ENCODE results near the gene STAT5A.
A peak's percentile ranks its signal among the peaks of the same experiment; 100 is the strongest.
"Not testable (repeated sequence)": the region's sequence is repeated elsewhere in the genome, so short reads cannot be mapped to it uniquely, and the experiment has no call there.

Gene STAT5A

DNA sequence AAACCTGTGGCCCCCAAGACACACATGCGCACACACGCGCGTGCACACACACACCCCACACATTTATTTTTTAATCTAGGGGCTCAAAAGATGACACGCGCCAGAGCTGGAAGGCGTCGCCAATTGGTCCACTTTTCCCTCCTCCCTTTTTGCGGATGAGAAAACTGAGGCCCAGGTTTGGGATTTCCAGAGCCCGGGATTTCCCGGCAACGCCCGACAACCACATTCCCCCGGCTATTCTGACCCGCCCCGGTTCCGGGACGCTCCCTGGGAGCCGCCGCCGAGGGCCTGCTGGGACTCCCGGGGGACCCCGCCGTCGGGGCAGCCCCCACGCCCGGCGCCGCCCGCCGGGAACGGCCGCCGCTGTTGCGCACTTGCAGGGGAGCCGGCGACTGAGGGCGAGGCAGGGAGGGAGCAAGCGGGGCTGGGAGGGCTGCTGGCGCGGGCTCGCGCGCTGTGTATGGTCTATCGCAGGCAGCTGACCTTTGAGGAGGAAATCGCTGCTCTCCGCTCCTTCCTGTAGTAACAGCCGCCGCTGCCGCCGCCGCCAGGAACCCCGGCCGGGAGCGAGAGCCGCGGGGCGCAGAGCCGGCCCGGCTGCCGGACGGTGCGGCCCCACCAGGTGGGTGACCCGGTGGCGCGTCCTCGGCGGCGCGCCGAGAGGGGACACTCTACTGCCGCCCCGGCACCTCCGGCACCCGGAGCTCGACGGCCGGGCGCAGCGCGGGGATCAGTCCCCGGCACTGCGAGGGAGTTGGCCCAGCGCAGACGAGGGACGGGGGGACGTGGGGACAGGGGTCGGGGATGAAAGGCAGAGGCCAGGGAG is at the start of gene STAT5A:
Gene STAT5A, plus strand, starts transcription at position 522 of the 826 bp plus-strand sequence. CDS start 914 bp downstream, outside the sequence.
- DNase-seq = peak; percentile 32

DNA sequence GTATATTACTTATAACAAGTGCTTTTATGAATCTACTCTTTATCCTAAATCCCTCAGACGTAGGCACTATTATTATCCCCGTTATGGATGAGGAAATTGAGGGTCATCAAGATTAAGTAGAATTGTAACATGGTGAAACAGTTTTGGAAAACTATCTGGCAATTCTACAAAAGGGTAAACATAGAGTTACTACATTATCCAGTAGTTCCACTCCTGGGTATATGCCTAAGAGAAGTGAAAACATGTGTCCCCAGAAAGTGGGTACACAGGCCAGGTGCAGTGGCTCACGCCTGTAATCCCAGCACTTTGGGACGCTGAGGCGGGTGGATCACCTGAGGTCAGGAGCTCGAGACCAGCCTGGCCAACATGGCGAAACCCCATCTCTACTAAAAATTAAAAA is 48.7 kb upstream of the STAT5A start:
- DNase-seq = not testable (repeated sequence)

DNA sequence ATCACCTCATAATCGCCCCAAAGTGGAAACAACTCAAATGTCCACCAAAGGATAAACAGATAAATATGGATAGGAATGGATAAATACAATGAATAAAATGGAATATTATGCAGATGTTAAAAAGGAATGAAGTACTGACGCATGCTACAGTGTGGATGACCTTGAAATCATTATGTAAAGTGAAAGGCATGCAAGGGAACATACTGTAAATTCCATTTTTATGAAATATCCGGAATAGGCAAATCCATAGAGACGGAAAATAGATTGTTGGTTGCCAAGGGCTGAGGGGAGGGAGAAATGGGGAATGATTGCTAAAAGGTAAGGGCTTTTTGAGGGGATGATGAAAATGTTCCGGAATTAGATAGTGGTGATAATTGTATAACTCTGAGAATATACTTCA is 48.1 kb upstream of the STAT5A start:
- DNase-seq = no peak

DNA sequence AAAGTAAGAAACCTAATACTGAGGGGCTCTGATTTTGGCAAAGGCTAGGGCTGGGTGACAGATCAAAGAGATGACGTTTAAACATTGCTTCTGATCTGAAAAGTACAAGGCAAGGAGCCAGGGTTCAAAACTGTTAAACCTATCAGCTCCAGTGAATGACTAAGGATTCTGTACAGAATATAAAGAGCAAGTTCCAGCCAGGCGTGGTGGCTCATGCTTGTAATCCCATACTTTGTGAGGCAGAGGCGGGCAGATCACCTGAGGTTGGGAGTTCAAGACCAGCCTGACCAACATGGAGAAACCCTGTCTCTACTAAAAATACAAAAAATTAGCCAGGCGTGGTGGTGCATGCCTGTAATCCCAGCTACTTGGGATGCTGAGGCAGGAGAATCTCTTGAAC is 47.4 kb upstream of the STAT5A start:
- DNase-seq = not testable (repeated sequence)

DNA sequence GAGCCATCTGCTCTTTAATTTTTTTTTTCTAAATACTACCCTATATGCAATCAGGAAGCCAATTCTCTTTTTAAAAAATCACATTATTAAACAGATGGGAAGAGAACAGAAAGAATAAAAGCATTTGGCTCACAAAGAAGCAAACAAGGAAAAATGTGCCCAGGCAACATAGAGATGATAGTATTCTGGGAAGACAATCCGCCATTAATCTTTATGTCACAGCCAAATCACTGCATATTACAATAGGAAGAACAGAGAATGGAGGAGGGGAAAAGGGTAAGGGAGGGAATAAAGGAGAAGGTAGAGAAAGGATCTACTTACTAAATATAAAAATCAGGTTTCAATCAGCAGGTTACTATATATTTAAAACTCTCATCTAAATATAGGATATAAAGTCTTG is 46.4 kb upstream of the STAT5A start:
- peak; percentile 61 for DNase-seq

DNA sequence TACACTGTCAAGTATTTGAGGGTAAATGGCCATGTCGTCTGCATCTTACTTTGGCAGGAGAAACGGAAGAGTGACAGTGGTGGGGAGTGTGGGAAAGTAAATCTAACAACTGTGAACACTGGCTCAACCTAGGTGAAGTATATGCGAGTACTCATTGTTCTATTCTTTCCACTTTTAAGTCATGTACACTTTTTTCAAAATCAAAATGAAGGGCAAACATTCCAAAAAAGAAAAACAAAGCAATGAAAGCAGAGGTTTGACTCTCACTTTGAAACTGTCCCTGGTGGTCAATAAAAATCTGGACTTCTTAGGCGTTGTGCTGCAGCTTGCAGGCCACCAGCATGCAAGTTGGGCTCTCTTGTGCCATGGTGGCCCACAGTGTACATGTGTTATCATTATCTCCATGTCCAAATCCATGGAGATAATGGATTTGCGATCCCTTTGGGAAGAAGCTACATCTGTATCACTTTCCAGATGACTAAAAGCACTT is 44.8 kb upstream of the STAT5A start:
- peak; percentile 45 for DNase-seq

DNA sequence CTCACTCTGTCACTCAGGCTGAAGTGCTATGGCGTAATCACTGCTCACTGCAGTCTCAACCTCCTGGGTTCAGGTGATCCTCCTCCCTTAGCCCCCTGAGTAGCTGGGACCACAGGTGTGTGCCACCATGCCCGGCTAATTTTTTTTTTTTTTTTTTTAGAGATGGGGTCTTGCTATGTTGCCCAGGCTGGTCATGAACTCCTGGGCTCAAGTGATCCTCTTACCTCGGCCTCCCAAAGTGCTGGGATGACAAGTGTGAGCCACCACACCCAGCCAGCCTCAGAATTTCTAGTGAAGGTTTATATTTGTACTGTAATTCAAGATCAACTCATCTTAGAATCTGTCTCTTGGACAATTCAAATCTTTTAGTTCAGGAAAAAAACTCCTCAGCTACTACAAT is 44.2 kb upstream of the STAT5A start:
- DNase-seq = not testable (repeated sequence)

DNA sequence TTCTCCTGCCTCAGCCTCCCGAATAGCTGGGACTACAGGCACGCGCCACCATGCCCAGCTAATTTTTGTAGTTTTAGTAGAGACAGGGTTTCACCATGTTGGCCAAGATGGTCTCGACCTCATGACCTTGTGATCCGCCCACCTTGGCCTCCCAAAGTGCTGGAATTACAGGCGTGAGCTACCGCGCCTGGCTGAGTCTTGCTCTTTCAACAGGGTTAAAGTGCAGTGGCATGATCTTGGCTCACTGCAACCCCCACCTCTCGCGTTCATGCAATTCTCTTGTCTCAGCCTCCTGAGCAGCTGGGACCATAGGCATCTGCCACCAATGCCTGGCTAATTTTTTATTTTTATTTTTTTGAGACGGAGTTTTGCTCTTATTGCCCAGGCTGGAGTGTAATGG is 43.1 kb upstream of the STAT5A start:
- DNase-seq = not testable (repeated sequence)

DNA sequence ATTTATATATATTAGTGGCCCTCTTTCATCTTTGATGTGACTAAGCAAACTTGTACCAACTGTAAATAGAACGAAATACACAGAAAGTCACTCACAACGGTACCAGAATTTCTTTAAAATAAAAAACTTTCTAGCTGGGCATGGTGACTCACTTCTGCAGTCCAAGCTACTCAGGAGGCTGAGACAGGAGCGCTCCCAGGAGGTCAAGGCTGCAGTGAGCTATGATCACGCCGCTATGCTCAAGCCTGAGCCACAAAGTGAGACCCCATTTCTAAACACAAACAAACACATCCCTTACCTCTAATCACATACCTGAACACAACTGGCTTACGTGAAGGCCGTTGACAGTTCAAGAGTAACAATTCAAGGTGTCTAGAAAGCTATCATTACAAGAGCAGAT is 41.8 kb upstream of the STAT5A start:
- no peak for DNase-seq

DNA sequence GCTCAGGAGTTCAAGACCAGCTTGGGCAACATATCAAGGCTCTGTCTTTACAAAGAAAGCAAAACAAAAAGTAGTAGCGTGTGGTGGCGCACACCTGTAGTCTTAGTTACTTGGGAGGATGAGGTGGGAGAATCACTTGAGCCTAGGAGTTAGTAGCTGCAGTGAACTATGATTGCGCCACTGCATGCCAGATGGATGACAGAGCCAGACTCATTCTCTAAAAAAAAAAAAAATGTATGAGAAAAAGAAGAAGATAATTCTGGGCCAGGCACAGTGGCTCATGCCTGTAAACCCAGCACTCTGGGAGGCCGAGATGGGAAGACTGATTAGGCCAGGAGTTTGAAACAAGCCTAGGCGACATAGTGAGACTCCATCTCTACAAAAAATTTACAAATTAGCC is 40.6 kb upstream of the STAT5A start:
- no peak for DNase-seq

DNA sequence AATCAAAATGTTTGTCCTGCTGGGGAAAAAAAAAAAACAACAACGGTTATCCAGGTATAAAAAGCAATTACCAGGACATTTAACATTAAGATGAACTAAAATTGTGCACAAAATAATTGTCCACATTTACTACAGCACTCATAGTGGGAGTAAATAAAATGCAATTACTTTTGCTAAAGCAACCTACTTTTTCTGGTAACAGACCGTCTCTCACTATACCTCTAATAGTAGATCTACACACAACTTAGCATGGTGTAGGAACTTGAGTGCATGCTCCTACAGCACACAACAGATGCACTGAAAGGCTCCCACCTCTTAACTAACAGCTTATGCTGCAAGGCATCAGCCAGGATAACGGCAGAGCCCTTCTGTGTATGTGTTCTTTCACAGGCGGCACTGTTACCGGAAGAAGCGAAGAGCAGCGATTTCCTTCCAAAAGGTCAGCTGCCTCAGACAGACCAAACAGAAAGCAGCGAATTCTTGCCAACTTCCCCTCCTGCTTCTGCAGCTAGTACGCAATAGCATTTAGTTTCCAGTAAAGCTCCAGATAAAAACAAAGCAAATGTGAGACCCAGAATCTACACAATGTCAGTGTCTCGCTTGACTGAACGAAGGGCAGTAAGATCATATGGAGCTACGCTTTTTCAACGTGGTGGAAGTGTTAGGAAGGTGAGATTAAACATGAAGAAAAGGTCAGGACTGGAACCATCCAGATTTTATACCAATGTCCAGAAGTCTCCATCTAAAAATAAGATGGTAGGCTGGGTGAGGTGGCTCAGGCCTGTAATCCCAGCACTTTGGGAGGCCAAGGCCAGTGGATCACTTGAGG is 39.7 kb upstream of the STAT5A start:
- DNase-seq = peak; percentile 95

DNA sequence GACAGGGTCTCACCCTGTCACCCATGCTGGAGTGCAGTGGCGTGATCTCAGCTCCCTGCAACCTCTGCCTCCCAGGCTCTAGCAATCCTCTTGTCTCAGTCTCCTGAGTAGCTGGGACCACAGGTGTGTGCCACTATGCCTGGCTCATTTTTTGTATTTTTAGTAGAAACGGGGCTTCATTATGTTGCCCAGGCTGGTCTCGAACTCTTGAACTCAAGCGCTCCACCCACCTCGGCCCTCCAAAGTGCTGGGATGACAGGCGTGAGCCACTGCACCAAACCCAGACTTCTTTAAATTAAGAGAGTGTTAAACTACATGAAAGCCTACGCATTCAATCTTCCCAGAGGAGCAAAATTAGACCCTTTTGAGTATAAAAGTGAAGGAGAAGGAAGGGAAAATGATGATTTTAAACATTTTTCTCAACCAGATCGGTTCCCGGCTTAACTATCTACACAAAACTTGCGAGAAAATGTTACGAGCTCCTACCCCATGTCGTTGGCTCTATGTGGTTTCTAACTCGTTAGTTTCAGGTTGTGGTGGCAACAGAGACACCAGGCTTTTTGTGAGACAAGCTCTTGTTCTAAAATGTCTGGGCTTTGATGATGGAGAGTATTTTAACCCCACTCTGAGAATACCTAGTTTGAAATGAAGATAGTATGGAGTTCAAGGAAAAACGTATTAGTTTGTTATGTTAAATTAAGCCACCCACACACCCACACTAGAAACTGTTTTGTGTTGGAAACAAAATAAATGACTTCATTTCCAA is 38.4 kb upstream of the STAT5A start:
- DNase-seq = no peak

DNA sequence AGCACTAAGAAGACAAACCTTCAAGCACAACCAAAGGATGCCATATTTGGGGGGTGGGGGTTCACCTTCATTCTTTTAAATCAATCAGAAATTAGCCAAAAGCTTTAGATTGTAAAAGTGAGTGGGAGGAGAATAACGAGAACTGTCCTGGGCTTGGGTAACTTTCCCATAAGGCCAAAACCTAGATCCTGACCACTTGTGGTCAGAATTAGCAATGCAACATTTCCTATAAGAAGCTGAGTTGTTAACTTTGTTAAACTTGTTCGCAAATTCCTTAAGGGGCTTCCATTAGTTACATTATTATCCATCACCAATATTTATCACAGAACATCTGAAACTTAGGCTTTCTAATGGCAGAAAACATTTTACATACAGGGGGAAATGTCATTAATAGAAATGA is 37.2 kb upstream of the STAT5A start:
- no peak for DNase-seq

DNA sequence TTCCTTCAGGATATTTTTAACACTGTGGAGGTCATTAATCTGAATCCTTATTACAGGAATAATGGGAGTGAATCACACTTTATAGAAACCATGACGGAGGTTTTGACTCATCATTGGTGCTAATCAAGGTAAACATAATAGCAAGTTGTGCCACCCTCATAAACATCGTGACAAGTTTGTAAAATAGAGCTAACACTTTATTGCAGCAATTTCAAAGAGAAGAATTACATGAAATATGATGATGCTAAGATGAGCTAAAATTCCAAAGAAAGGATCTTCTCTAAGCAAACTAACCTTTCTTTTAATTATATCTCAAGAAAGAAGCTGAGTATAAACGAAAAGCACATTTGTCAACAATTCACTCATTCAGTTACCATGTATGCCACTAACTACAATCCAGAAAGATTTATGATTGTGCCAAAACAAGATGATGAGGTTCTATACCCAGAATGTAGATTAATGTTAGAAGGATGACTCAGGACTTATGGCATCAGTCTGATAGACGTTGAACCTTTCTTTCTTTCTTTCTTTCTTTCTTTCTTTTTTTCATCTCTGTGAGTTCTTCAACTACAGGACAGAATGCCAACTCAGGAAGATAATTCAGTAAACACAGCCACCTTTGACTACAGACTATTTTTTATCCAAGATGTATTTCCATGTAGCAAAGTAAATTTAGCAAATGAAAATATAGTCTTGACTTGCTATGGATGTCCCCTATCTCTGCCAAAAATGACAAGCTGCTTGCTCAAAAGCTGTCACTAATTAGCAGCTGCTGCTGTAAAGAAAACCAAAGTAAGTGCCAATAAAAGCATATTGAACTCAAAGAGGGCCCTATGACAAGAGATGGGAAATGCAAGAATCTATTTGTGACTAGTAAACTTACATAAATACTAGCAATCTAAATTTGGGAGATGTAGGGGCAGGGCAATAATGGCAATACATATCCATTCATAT is 35.4 kb upstream of the STAT5A start:
- DNase-seq = no peak

DNA sequence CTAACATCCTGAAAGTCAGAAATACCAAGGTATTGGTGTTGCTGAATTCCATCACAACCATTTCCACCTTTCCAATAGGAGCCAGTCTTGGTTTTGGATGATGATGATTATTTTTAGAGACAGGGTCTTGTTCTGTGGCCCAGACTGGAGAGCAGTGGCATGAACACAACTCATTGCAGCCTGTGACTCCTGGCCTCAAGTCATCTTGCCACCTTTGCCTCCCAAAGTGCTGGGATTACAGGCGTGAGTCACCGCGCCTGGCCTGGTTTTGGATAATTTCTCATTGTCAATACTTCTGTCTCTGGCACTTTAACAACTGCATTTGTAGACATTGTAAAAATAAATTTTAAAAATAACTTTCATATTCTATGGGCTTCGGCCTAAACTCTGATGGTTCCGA is 34.7 kb upstream of the STAT5A start:
- no peak for DNase-seq

DNA sequence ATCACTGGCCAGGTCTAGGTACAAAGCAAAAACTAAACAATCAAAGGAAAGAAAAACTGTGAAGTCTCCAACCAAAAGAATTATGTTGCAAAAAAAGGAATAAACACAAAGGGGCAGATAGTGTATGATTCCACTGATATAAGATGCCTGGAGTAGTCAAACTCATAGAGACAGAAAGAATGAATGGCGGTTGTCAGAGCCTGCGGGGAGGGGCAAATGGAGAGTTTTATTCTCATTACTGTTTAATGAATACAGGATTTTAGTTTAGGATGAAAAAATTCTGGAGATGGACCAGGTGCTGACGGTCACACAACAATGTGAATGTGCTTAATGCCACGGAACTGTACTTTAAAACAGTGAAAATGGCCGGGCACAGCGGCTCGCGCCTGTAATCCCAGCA is 32.9 kb upstream of the STAT5A start:
- DNase-seq = no peak

DNA sequence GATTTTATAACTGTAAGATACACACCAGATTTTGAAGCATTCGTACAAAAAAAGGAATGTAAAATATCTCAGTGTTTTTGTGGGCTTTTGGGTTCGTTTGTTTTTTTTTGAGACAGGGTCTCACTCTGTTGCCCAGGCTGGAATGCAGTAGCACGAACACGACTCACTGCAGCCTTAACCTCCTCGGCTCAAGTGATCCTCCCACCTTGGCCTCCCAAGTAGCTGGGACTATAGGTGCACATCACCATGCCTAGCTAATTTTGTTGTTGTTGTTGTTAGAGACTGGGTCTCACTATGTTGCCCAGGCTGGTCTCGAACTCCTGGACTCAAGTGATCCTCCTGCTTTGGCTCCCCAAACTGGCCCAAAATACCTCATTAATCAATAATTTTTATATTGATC is 28.0 kb upstream of the STAT5A start:
- no peak for DNase-seq

DNA sequence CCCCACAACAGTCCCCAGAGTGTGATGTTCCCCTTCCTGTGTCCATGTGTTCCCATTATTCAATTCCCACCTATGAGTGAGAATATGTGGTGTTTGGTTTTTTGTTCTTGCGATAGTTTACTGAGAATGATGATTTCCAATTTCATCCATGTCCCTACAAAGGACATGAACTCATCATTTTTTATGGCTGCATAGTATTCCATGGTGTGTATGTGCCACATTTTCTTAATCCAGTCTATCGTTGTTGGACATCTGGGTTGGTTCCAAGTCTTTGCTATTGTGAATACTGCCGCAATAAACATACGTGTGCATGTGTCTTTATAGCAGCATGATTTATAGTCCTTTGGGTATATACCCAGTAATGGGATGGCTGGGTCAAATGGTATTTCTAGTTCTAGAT is 23.9 kb upstream of the STAT5A start:
- not testable (repeated sequence) for DNase-seq

DNA sequence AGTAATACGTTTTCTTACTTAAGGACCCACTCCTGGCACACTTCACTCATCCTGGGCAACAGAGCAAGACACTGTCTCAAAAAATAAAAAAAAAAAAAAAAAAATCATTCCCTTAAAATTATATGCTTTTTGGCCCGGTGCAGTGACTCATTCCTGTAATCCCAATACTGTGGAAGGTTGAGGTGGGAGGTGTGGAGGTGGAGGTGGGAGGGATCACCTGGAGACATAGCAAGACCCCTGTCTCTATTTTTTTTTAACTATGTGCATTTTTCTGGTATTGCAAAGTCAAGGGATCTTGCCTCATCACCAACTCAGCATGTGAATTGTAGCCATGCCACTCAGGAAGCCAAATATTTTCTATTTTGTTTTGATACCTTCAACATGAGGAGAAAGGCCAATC is 21.8 kb upstream of the STAT5A start:
- DNase-seq = no peak

DNA sequence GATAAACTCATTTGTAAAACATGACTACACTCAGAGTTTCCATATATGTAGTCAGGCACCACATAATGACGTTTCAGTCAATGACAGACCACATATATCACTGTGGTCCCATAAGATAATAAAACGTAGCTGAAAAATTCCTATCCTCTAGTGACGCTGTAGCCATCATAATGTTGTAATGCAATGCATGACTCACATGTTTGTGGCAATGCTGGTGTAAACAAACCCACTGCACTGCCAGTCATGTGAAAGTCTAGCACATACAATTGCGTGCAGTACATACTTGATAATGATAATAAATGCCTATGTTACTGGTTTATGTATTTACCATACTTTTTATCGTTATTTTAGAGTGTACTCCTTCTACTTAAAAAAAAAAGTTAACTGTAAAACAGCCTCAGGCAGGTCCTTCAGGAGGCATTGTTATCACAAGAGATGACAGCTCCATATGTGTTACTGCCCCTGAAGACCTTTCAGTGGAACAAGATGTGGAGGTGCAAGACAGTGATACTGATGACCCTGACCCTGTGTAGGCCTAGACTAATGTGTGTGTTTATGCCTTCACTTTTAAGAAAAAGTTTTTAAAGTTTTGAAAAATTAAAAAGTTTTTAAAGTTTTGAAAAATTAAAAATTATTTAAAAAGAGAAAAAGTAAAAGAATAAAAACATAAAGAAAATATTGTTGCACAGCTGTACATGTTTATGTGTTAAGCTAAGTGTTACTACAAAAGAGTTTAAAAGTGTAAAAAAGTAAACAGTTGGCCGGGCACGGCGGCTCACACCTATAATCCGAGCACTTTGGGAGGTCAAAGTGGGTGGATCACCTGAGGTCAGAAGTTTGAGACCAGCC is 21.2 kb upstream of the STAT5A start:
- no peak for DNase-seq

DNA sequence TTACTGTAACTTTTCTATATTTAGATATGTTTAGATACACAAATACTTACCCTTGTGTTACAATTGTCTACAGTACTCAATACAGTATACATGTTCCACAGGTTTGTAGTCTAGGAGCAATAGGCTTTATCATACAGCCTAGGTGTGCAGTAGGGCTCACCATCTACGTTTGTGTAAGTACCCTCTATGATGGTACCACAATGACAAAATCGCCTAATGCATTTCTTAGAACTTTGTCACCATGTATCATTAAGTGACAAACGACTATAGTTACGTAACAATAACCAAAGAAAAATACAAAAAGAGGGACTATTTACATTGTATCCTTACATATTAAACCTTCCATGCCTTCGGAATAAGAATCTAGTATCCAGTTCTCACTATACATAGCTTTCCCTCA is 20.1 kb upstream of the STAT5A start:
- DNase-seq = no peak

Measured in NCI-H82 (cell line).